HCT116 (cell line): ENCODE measurements around the gene RRBP1. TPM values are rescaled to one million over a fixed set of nuclear protein-coding genes. Genes with fewer than 3 reads are reported as not detected.

Source experiments
- ATAC-seq: fragments of 200-7000 bp; cut with Tn5 transposase; 2 replicates; pipeline ENCODE4 v1.9.1; 2020; ENCODE audit warnings: mild to moderate bottlenecking, moderate library complexity
- BruUV-seq: library from RNA; stranded (reverse); fragments of 400-500 nt; replicated peaks from 2 replicates; lab custom pipeline; 2021; lab: Mats Ljungman, UMichigan
- CTCF ChIA-PET: fragments of 300-600 bp; sonication (Branson Sonifier 250); formaldehyde crosslinking; loops from one replicate; lab custom pipeline; 2021; ENCODE audit warnings: antibody characterized with exemption; lab: Charles Lee
- POLR2A ChIA-PET: fragments of 300-600, 350-600 bp; sonication (Branson Sonifier 250); formaldehyde crosslinking; loops from one replicate; lab custom pipeline; 2021; ENCODE audit warnings: antibody characterized with exemption; lab: Charles Lee
- RAD21 ChIA-PET, 2 experiments: fragments of 300-600 bp; sonication (Branson Sonifier 250); formaldehyde crosslinking; loops; one replicate each; lab custom pipeline; 2023; ENCODE audit warnings: low total read pairs in 2 of 2; ENCODE audit not compliant: uncharacterized antibody in 2 of 2, unreplicated experiment in 2 of 2, low non-redundant PET in 1 of 2; lab: Charles Lee
- DNase-seq: peaks from one replicate; pipeline ENCODE4 v3.0.0-alpha.2; 2010; ENCODE audit warnings: low read depth, low spot score
- H2AFZ ChIP-seq: fragments of 200-600 bp; shearing (Covaris generic), sonication (generic); 2 replicates; pipeline ENCODE4 v1.6.1; 2017; ENCODE audit warnings: low read depth, mixed run types, mixed read lengths, antibody characterized with exemption, low read length; ENCODE audit not compliant: poor library complexity, severe bottlenecking
- H3K27ac ChIP-seq: 2 replicates; pipeline ENCODE4 v1.5.1; 2012; ENCODE audit warnings: low read depth, low read length
- H3K27me3 ChIP-seq: fragments of 200-600 bp; sonication (generic); 2 replicates; pipeline ENCODE4 v1.6.1; 2016; ENCODE audit warnings: mixed run types, low read length, mixed read lengths; ENCODE audit not compliant: insufficient read depth
- H3K36me3 ChIP-seq, 2 experiments: fragments of 200-500 bp in 1 of 2; fragments of 200-600 bp in 1 of 2; sonication (Bioruptor generic) in 1 of 2; sonication (generic) in 1 of 2; 2 replicates each; pipeline versions ENCODE4 v1.5.1 to v1.6.1; 2014 to 2016; ENCODE audit warnings: low read length in 2 of 2, inconsistent platforms in 1 of 2, mixed read lengths in 1 of 2, mixed run types in 1 of 2; ENCODE audit not compliant: insufficient read depth in 2 of 2, control insufficient read depth in 1 of 2
- H3K4me1 ChIP-seq, 2 experiments: fragments of 200-600 bp in 1 of 2; sonication (generic) in 1 of 2; 2 replicates each; pipeline versions ENCODE4 v1.5.1 to v1.6.1; 2012 to 2017; ENCODE audit warnings: low read length in 2 of 2, inconsistent platforms in 1 of 2, mild to moderate bottlenecking in 1 of 2, mixed read lengths in 1 of 2, mixed run types in 1 of 2, moderate library complexity in 1 of 2; ENCODE audit not compliant: insufficient read depth in 2 of 2, control insufficient read depth in 1 of 2
- H3K4me2 ChIP-seq: fragments of 200-600 bp; sonication (generic); 2 replicates; pipeline ENCODE4 v1.6.1; 2017; ENCODE audit warnings: mixed run types, low read length, mixed read lengths
- H3K4me3 ChIP-seq, 2 experiments: fragments of 200-600 bp in 1 of 2; sonication (generic) in 1 of 2; replicated peaks in 1 of 2; 2 replicates each; pipeline ENCODE4 v1.5.1; 2011 to 2016; ENCODE audit warnings: low read length in 2 of 2, control low read depth in 1 of 2, low read depth in 1 of 2, mild to moderate bottlenecking in 1 of 2, mixed read lengths in 1 of 2, mixed run types in 1 of 2
- H3K79me2 ChIP-seq: fragments of 200-600 bp; sonication (generic); 2 replicates; pipeline ENCODE4 v1.6.1; 2017; ENCODE audit warnings: mild to moderate bottlenecking, mixed run types, low read length, moderate library complexity, mixed read lengths; ENCODE audit not compliant: insufficient read depth
- H3K9ac ChIP-seq: fragments of 200-600 bp; sonication (generic); 2 replicates; pipeline ENCODE4 v1.6.1; 2016; ENCODE audit warnings: low read length, mixed read lengths
- H3K9me2 ChIP-seq: fragments of 200-600 bp; sonication (generic), shearing (Covaris generic); 2 replicates; pipeline ENCODE4 v1.6.1; 2017; ENCODE audit warnings: mixed run types, mild to moderate bottlenecking, moderate library complexity; ENCODE audit not compliant: insufficient read depth
- H3K9me3 ChIP-seq, 2 experiments: fragments of 200-500 bp in 1 of 2; fragments of 200-600 bp in 1 of 2; sonication (Bioruptor generic) in 1 of 2; sonication (generic) in 1 of 2; 2 replicates each; pipeline ENCODE4 v1.6.1; 2014 to 2017; ENCODE audit warnings: low read length in 2 of 2, mixed read lengths in 2 of 2, inconsistent platforms in 1 of 2, low read depth in 1 of 2, mild to moderate bottlenecking in 1 of 2, mixed run types in 1 of 2, moderate library complexity in 1 of 2; ENCODE audit not compliant: control insufficient read depth in 1 of 2, insufficient read depth in 1 of 2
- H4K20me1 ChIP-seq: fragments of 200-600 bp; sonication (generic), shearing (Covaris generic); 2 replicates; pipeline ENCODE4 v1.6.1; 2017; ENCODE audit warnings: mixed run types, mild to moderate bottlenecking, moderate library complexity; ENCODE audit not compliant: insufficient read depth
- CBX3 ChIP-seq: IDR thresholded peaks from 2 replicates; pipeline ENCODE4 v1.6.1; 2012; ENCODE audit warnings: low read depth
- CEBPB ChIP-seq: IDR thresholded peaks from 2 replicates; pipeline ENCODE4 v1.6.1; 2012; ENCODE audit warnings: low read depth
- EGR1 ChIP-seq: IDR thresholded peaks from 2 replicates; pipeline ENCODE4 v1.6.1; 2012; ENCODE audit warnings: low read depth
- ELF1 ChIP-seq: IDR thresholded peaks from 2 replicates; pipeline ENCODE4 v1.6.1; 2012; ENCODE audit warnings: low read depth, borderline replicate concordance
- EZH2phosphoT487 ChIP-seq: fragments of 200-600 bp; IDR thresholded peaks from 2 replicates; pipeline ENCODE4 v1.6.1; 2018; ENCODE audit warnings: antibody characterized with exemption, borderline replicate concordance
- POLR2AphosphoS5 ChIP-seq: IDR thresholded peaks from 2 replicates; pipeline ENCODE4 v1.6.1; 2011; ENCODE audit warnings: mild to moderate bottlenecking, low read depth, low read length, moderate library complexity
- SIN3A ChIP-seq: IDR thresholded peaks from 2 replicates; pipeline ENCODE4 v1.6.1; 2012; ENCODE audit warnings: low read depth
- TCF7L2 ChIP-seq: IDR thresholded peaks from 2 replicates; pipeline ENCODE4 v1.7.0; 2011; ENCODE audit warnings: borderline replicate concordance, inconsistent platforms; ENCODE audit not compliant: insufficient read depth, insufficient read length; ENCODE audit errors: extremely low read depth
- YY1 ChIP-seq: IDR thresholded peaks from 2 replicates; pipeline ENCODE4 v1.6.1; 2011; ENCODE audit warnings: low read length, low read depth, moderate library complexity, mild to moderate bottlenecking; ENCODE audit not compliant: insufficient replicate concordance; ENCODE audit errors: extremely low read depth
- ZFX ChIP-seq: fragments of 450-650 bp; IDR thresholded peaks from 2 replicates; pipeline ENCODE4 v1.6.1; 2017
- ZNF274 ChIP-seq: fragments of 200-500 bp; sonication (Bioruptor generic); IDR thresholded peaks from 2 replicates; pipeline ENCODE4 v1.6.1; 2014; ENCODE audit warnings: mild to moderate bottlenecking, low read depth, low read length, inconsistent platforms
- intact Hi-C: fragments of 100-400 bp; cut with micrococcal nuclease; formaldehyde crosslinking; loops from 2 replicates; pipeline ENCODE4 v1.10.0; 2022
- total RNA-seq: library from RNA; stranded (reverse); gene quantifications from one replicate; pipeline ENCODE4 v1.2.1, GENCODE V29; 2021; ENCODE audit not compliant: unreplicated experiment
- TF ChIP-seq, protein P1 (sequence below), 3 experiments: fragments of 200-600 bp in 1 of 3; sonication (generic) in 1 of 3; IDR thresholded peaks in 2 of 3; conservative IDR thresholded peaks in 1 of 3; 2 replicates each; pipeline ENCODE4 v1.5.1; 2012 to 2017; ENCODE audit warnings: low read depth in 2 of 3, low read length in 2 of 3, antibody characterized with exemption in 1 of 3, borderline replicate concordance in 1 of 3, control low read depth in 1 of 3, mild to moderate bottlenecking in 1 of 3, mixed read lengths in 1 of 3, mixed run types in 1 of 3, moderate library complexity in 1 of 3; ENCODE audit not compliant: insufficient read depth in 1 of 3
- TF ChIP-seq, protein P2 (sequence below): IDR thresholded peaks from 2 replicates; pipeline ENCODE4 v1.6.1; 2012

The RRBP1 gene
- total RNA-seq, 1 experiment from 2014 or later, result 123 TPM

DNA sequence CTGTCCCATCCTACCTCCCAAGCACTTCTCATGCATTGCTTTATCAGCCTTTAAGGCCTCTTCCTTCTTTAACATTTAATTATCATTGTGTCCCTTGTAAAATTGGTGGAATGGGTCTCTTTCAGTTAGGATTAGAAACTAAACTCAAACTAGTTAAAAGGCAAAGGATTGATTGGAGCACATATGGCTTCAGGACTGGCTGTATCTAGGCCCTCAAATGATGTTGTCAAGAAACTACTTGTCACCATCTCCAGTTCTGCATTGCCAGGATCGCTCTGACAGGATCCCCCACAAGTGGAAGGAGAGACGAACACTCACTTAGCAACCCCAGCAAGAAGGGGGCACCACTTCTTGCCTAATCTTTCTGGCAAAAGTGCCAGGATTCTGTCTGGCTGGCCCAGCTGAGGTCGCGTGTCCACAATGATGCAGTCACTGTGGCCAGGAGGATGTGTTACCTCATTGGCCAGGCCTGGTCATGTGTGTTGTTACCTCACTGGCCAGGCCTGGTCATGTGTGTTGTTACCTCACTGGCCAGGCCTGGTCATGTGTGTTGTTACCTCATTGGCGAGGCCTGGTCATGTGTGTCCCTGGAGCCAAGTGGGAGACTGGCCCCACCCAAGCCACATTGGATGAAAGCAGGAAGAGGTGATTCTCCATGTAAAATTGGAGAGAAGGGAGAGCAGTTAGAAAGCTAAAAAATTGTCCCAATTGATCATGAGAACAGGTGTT lies 22.7 kb upstream of the RRBP1 start:
- no peak for TF ChIP-seq CBX3
- H3K27me3 ChIP-seq, result no peaks in the 10 kb centered on the region
- DNase-seq, result no peak
- H3K4me1 ChIP-seq, result no peaks in the 10 kb centered on the region
- ChIA-PET CTCF (no interaction called here), RAD21 (no interaction called here), POLR2A (no interaction called here)
- no peaks in the 10 kb centered on the region for H3K36me3 ChIP-seq
- H2AFZ ChIP-seq, result no peak overlapping the region
- intact Hi-C loops, result no loop called here
- no peaks in the 10 kb centered on the region for H4K20me1 ChIP-seq
- H3K79me2 ChIP-seq, result no peaks in the 10 kb centered on the region
- H3K9me2 ChIP-seq, result no peaks in the 10 kb centered on the region
- no peak overlapping the region for H3K4me2 ChIP-seq
- peak; percentile 54; the same call in 1 of the 2 replicates for ATAC-seq
- no peak overlapping the region for H3K9ac ChIP-seq
- H3K27ac ChIP-seq, result no peak overlapping the region
- no peak overlapping the region for H3K4me3 ChIP-seq
- BruUV-seq, result no TSS peak
- no peaks in the 10 kb centered on the region for H3K9me3 ChIP-seq

DNA sequence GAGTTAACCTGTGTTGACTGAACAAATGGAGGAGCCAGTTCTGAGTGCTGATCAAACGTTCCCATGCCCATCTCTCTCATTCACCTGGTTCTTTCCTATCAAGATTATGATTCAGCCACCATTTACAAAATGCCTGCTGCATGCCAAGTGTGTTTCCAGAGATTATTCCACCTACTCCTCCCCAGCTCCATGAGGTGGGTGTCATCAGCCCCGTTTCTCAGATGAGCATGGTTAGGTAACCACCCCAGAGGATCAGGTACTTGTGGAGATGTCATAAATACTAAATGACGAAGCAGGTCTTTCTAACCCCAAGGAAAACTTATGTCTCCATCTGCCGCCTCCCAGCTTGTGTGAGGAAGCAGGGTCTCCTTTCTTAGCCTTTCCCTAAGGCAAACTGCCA lies 19.8 kb upstream of the RRBP1 start:
- H3K4me2 ChIP-seq, result no peak overlapping the region
- H2AFZ ChIP-seq, result no peak overlapping the region
- no peaks in the 10 kb centered on the region for H4K20me1 ChIP-seq
- no peaks in the 10 kb centered on the region for H3K4me1 ChIP-seq
- DNase-seq (no peak), ATAC-seq (no peak)
- H3K79me2 ChIP-seq, result no peaks in the 10 kb centered on the region
- H3K9me2 ChIP-seq, result no peaks in the 10 kb centered on the region
- H3K9ac ChIP-seq, result no peak overlapping the region
- POLR2A ChIA-PET, result no interaction called here
- no peaks in the 10 kb centered on the region for H3K27me3 ChIP-seq
- H3K27ac ChIP-seq, result no peak overlapping the region
- intact Hi-C loops, result no loop called here
- no TSS peak for BruUV-seq
- no peaks in the 10 kb centered on the region for H3K9me3 ChIP-seq
- no peak overlapping the region for H3K4me3 ChIP-seq
- no peaks in the 10 kb centered on the region for H3K36me3 ChIP-seq
- RAD21 ChIA-PET, result no interaction called here
- no peak for TF ChIP-seq TCF7L2
- TF ChIP-seq SIN3A, result no peak
- no peak for TF ChIP-seq EGR1
- TF ChIP-seq EZH2phosphoT487, result no peak
- TF ChIP-seq, protein P1, sequence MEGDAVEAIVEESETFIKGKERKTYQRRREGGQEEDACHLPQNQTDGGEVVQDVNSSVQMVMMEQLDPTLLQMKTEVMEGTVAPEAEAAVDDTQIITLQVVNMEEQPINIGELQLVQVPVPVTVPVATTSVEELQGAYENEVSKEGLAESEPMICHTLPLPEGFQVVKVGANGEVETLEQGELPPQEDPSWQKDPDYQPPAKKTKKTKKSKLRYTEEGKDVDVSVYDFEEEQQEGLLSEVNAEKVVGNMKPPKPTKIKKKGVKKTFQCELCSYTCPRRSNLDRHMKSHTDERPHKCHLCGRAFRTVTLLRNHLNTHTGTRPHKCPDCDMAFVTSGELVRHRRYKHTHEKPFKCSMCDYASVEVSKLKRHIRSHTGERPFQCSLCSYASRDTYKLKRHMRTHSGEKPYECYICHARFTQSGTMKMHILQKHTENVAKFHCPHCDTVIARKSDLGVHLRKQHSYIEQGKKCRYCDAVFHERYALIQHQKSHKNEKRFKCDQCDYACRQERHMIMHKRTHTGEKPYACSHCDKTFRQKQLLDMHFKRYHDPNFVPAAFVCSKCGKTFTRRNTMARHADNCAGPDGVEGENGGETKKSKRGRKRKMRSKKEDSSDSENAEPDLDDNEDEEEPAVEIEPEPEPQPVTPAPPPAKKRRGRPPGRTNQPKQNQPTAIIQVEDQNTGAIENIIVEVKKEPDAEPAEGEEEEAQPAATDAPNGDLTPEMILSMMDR (IDR thresholded peaks at IDR 0.05 in 2 of 3, conservative IDR thresholded peaks at IDR 0.05 in 1 of 3; ENCODE audit: borderline replicate concordance in 1 of 3, insufficient read depth in 1 of 3, low read depth in 2 of 3, low read length in 2 of 3), result no peak
- TF ChIP-seq, protein P2, sequence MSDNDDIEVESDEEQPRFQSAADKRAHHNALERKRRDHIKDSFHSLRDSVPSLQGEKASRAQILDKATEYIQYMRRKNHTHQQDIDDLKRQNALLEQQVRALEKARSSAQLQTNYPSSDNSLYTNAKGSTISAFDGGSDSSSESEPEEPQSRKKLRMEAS, result no peak
- no peak for TF ChIP-seq CEBPB
- no peak for TF ChIP-seq POLR2AphosphoS5
- no peak for TF ChIP-seq ZFX
- no peak for TF ChIP-seq ELF1
- no peak for TF ChIP-seq YY1
- no peak for TF ChIP-seq CBX3
- no peak for TF ChIP-seq ZNF274
- CTCF ChIA-PET, result interaction anchor here (0.8 kb wide), 1 partner anchor 20 kb away, joined by 4 read pairs; the partner anchor contains the start of gene RRBP1
